Activated naive CD4-positive, alpha-beta T cell treated with anti-CD3 and anti-CD28 coated beads, Interleukin-2, amount 10 ng/mL, durations not matched to agents 7 days and 5 days (primary cell): Measurements from ENCODE around the gene JRKL.
"Not testable (repeated sequence)": the region's sequence is repeated elsewhere in the genome, so short reads cannot be mapped to it uniquely, and the experiment has no call there.

Experiments
- CTCF ChIA-PET: fragments of 350-600 bp; sonication (Branson Sonifier 250); formaldehyde crosslinking; loops from one replicate; lab custom pipeline; 2021; ENCODE audit warnings: antibody characterized with exemption; lab: Charles Lee
- DNase-seq: peaks from one replicate; pipeline ENCODE4 v3.0.0-alpha.2; 2020
- H3K27ac Mint-ChIP-seq: one replicate; pipeline ENCODE4 v1.8.0; 2021; ENCODE audit warnings: mild to moderate bottlenecking, moderate library complexity, mixed read lengths
- H3K27me3 Mint-ChIP-seq: one replicate; pipeline ENCODE4 v1.8.0; 2021; ENCODE audit warnings: mild to moderate bottlenecking, mixed read lengths
- H3K36me3 Mint-ChIP-seq: one replicate; pipeline ENCODE4 v1.8.0; 2021; ENCODE audit warnings: mixed read lengths
- H3K4me1 Mint-ChIP-seq: one replicate; pipeline ENCODE4 v1.8.0; 2021; ENCODE audit warnings: mixed read lengths
- H3K4me3 Mint-ChIP-seq: one replicate; pipeline ENCODE4 v1.8.0; 2021; ENCODE audit warnings: mild to moderate bottlenecking, moderate library complexity, mixed read lengths
- H3K9me3 Mint-ChIP-seq: one replicate; pipeline ENCODE4 v1.8.0; 2021; ENCODE audit warnings: mixed read lengths

The JRKL gene

DNA sequence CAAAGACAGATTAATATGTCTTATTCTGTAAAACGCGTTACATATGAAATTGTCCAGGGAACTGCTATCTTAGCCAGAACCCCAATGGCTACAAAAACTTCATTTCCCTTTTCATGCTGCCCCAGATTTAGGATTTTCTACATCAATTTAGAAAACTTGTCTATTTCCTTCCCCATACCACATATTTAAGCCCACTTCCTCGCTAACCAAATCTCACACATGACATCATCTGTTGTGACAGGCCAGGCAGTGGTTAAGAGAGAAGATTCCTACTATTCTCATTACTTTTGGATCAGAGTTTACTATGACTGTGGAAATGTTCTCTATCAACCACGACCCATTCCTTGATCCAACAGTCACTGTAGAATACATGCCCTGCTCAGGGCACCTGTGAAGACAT, 16.0 kb upstream of the JRKL start:
- H3K4me1 Mint-ChIP-seq = peaks cover 3% of the 10 kb centered on the region
- H3K36me3 Mint-ChIP-seq = peaks cover 40% of the 10 kb centered on the region
- no peaks in the 10 kb centered on the region for H3K27me3 Mint-ChIP-seq
- DNase-seq = no peak
- CTCF ChIA-PET = no interaction called here
- no peak overlapping the region for H3K27ac Mint-ChIP-seq
- H3K4me3 Mint-ChIP-seq = no peak overlapping the region
- H3K9me3 Mint-ChIP-seq = no peaks in the 10 kb centered on the region

DNA sequence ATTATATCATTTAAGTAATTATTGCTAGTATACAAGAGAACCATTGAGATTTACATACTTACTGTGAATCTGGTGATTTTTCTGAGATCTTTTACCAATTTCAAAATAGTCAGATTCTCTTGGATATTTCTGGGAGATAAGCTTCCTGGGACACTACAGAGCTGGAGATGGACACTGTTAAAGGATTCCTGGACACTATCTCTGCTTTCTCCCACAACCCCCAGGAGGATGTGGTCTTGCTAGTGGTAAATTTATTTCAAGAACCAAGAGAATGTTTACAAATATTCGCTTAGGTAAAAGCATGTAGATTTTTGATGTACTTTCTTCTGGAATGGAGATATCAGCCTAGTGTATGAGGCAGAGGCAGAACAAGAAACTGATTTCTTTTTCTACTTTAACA, 13.0 kb upstream of the JRKL start:
- Mint-ChIP-seq H3K9me3 (no peaks in the 10 kb centered on the region), H3K27me3 (no peaks in the 10 kb centered on the region), H3K4me3 (no peak overlapping the region), H3K36me3 (peaks cover 42% of the 10 kb centered on the region), H3K27ac (no peak overlapping the region), H3K4me1 (peaks cover 3% of the 10 kb centered on the region)
- DNase-seq = no peak
- CTCF ChIA-PET = no interaction called here

DNA sequence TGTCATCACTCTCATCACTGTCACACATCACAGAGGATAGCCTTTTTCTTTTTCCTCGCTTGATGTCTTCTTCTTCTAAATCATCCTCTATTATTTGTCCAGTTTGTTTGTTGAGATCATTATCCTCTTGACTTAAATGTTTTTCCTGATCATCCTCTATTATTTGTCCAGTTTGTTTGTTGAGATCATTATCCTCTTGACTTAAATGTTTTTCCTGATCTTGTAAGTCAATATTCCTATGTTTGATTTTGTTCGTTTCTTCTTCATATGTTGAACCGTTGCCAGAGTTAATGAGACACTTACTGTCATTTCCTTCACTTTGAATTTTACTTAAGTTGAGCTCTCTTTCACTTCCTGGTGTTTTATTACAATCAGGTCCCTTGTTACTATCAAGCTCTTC, 5.7 kb upstream of the JRKL start:
- peaks cover 43% of the 10 kb centered on the region for H3K4me1 Mint-ChIP-seq
- CTCF ChIA-PET = interaction anchor here (0.8 to 1.1 kb wide), 4 partner anchors 10 to 548 kb away, joined by 3 to 5 read pairs (median 4); no protein-coding TSS in a partner anchor
- no peak for DNase-seq
- H3K36me3 Mint-ChIP-seq = peaks cover 46% of the 10 kb centered on the region
- H3K9me3 Mint-ChIP-seq = no peaks in the 10 kb centered on the region
- H3K4me3 Mint-ChIP-seq = peak overlapping the region; percentile 3
- no peaks in the 10 kb centered on the region for H3K27me3 Mint-ChIP-seq
- H3K27ac Mint-ChIP-seq = peak overlapping the region; percentile 60

DNA sequence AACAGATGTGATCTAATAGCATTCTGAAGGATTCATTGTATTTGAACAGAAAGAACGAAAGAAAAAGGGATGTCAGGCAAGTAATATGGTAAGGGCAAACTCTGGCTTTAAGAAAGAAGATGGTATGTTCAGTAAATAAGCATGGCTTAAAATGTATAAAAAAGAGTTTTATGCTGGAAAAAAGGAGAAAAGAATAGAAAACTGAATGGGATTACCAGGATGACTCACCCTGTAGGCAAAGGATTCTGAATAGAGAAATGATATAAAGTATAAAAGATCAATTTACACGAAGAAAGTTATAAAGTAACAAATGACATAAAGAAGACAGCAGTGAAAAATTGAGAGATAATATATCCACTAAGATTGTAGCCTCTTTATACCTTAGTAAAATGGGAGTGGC, 4.6 kb upstream of the JRKL start:
- Mint-ChIP-seq H3K36me3 (peaks cover 41% of the 10 kb centered on the region), H3K27me3 (no peaks in the 10 kb centered on the region), H3K4me1 (peaks cover 45% of the 10 kb centered on the region), H3K9me3 (no peaks in the 10 kb centered on the region), H3K4me3 (no peak overlapping the region), H3K27ac (no peak overlapping the region)
- DNase-seq = no peak
- CTCF ChIA-PET = interaction anchor here (1.4 kb wide), 1 partner anchor 42 kb away, joined by 6 read pairs; no protein-coding TSS in a partner anchor

DNA sequence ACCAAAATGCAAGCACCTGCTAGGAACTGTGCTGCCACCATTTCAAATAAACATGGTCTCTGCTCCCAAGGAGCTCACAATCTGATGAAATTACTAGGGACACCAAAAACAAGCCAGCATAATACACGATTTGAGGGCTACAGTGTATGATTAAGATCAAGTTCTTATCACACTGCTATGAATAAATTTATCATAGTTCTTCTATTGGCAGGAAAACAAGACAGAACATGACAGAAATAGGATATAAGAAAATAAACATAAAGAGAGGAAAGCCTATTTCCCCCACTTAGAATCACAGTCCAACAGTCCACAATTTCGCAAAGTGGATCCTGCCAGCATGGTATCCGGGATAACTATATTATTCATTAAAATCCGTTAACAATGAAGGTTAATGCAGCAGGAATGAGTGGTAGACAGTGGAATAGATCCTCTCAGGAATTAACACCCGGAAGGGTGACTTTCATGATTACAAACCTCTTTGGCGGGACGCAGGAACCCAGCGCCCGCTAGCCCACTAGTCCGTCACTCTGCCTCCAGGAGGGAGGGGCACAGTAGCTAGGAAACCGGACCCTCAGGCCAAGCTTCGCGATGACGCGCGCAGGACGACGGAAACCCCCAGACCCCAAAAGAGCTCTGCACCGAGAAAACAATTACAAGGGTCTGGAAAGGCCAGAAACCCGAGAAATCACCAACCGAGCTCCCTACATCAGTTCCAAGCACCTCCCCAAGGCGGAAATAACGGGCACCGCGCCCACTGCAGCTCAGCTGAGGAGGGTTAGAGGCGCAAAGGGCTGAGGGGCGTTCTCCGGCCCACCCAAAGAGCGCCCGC, 708 bp upstream of the JRKL start:
- Mint-ChIP-seq H3K4me1 (peaks cover 64% of the 10 kb centered on the region), H3K36me3 (peaks cover 45% of the 10 kb centered on the region), H3K9me3 (peaks cover 4% of the 10 kb centered on the region), H3K27me3 (no peaks in the 10 kb centered on the region), H3K27ac (peak overlapping the region; percentile 93), H3K4me3 (peak overlapping the region; percentile 86)
- no peak for DNase-seq
- CTCF ChIA-PET = interaction anchor here (0.6 to 4.1 kb wide), 9 partner anchors 46 to 1354 kb away, joined by 3 to 15 read pairs (median 5); partner anchors contain the start of gene MAML2

DNA sequence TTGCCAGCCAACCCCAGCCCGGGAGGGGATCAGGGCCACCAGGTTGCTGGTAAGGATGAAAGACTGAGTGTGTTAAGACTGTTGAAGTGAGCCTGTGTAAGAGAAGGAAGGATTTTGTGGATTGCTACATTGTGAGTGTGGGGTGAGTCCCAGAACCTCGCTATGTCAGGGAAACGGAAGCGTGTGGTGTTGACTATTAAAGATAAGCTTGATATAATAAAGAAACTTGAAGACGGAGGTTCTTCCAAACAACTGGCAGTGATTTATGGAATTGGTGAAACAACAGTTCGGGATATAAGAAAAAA, 627 bp downstream of the JRKL start:
- H3K4me1 Mint-ChIP-seq = peaks cover 55% of the 10 kb centered on the region
- no peak for DNase-seq

DNA sequence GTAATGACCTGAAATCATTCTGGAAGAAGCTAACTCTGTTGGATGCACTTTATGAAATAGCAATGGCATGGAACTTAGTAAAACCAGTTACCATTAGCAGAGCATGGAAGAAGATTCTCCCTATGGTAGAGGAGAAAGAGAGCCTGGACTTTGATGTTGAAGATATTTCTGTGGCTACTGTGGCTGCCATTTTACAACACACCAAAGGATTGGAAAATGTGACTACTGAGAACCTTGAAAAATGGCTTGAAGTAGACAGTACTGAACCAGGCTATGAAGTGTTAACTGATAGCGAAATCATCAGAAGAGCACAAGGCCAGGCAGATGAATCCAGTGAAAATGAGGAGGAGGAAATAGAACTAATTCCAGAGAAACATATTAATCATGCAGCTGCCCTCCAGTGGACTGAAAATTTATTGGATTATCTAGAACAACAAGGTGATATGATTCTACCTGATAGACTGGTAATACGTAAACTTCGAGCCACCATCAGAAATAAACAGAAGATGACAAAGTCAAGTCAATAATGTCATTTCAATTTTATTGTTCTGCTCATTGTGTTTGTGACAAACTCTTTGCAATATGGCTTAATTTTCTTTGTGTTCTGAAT, 2.0 kb downstream of the JRKL start:
- DNase-seq = no peak
- Mint-ChIP-seq H3K27ac (peak overlapping the region; percentile 9), H3K4me3 (peak overlapping the region; percentile 86), H3K4me1 (peaks cover 49% of the 10 kb centered on the region), H3K27me3 (no peaks in the 10 kb centered on the region), H3K36me3 (peaks cover 32% of the 10 kb centered on the region), H3K9me3 (peaks cover 4% of the 10 kb centered on the region)
- CTCF ChIA-PET = interaction anchor here (1.0 to 3.8 kb wide), 4 partner anchors 302 to 556 kb away, joined by 3 to 31 read pairs (median 4); no protein-coding TSS in a partner anchor

More for the DNA sequence above, 627 bp downstream of the JRKL start:
- CTCF ChIA-PET = interaction anchor here (1.1 to 4.1 kb wide), 4 partner anchors 47 to 555 kb away, joined by 3 to 15 read pairs (median 7); partner anchors contain the start of gene MAML2
- Mint-ChIP-seq H3K36me3 (peaks cover 37% of the 10 kb centered on the region), H3K27ac (peak overlapping the region; percentile 93), H3K9me3 (peaks cover 4% of the 10 kb centered on the region), H3K27me3 (no peaks in the 10 kb centered on the region), H3K4me3 (peak overlapping the region; percentile 86)

DNA sequence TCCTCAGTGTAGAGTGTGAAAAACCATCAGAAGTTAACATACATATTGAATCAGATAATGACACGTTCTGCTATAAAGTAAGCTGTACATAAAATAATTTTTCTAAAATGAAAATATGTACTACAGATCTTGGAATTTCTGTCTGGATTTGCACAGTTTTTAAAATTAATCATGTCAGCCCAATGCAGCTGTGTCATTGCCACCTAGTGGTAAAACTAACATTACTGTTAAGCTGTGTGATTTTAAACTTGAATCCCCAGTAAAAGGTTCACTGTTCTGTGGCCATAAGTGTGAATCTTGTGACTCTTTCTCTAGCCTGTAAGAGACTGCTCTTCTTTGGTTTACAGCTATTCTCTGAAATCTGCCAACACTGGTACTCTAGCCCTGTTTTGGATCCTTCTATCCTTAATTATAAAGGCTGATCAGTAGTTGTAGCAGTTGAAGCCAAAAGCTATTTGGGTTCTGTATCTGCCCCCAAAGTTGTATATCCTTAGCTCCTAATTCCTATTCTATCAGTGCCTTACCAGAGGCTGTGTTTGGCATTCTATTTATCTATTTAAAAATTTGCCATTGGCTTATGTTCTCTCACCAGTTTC, 4.0 kb downstream of the JRKL start:
- DNase-seq = no peak
- Mint-ChIP-seq H3K4me1 (peaks cover 29% of the 10 kb centered on the region), H3K4me3 (no peak overlapping the region), H3K27ac (no peak overlapping the region), H3K27me3 (no peaks in the 10 kb centered on the region), H3K36me3 (peaks cover 21% of the 10 kb centered on the region), H3K9me3 (peaks cover 4% of the 10 kb centered on the region)
- CTCF ChIA-PET = interaction anchor here (0.5 to 3.8 kb wide), 29 partner anchors 9 to 1242 kb away, joined by 3 to 31 read pairs (median 3); partner anchors contain the start of genes FAM76B and MAML2

DNA sequence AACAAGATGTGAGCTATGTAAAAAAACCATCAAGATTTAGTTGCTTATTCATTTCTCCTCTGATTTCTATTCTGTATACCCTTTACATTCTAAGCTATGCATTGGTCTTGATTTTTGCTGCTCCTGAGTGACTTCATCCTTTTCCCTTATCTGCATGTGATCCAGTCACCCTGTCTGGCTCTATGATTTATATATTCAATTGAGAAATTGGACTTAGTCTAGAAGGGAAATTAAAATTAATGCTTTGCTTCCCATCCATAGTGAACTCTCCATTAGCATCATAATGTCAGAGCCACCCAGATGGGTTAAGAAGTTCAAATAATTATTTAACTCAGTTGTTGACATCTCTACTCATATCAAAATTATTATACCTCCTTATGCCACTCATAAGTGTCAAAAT, 5.0 kb downstream of the JRKL start:
- no peak overlapping the region for H3K27ac Mint-ChIP-seq
- peaks cover 27% of the 10 kb centered on the region for H3K4me1 Mint-ChIP-seq
- DNase-seq = no peak
- CTCF ChIA-PET = interaction anchor here (0.8 to 3.8 kb wide), 9 partner anchors 10 to 1243 kb away, joined by 3 to 31 read pairs (median 5); no protein-coding TSS in a partner anchor
- peaks cover 4% of the 10 kb centered on the region for H3K9me3 Mint-ChIP-seq
- H3K4me3 Mint-ChIP-seq = no peak overlapping the region
- H3K27me3 Mint-ChIP-seq = peaks cover 3% of the 10 kb centered on the region
- peaks cover 21% of the 10 kb centered on the region for H3K36me3 Mint-ChIP-seq

DNA sequence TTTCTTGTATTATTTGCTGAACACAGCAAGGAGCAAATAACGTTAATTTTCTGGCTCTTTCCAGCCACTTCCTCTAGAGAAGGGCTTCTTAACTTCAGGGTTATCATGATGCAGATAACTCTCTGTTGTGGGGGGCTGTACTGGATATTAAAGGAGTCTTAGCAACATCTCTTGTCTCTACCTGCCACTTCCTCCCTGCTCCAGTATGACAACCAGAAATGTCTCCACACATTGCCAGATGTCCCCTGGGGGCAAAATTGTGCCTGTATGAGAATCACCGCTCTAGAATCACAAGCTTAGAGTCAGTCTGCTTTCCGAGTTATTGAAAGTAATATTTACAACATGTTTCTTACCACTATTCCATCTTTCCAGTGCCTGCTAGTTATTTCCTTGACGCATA, 6.8 kb downstream of the JRKL start:
- DNase-seq = no peak
- H3K4me3 Mint-ChIP-seq = no peak overlapping the region
- peaks cover 5% of the 10 kb centered on the region for H3K36me3 Mint-ChIP-seq
- H3K27me3 Mint-ChIP-seq = peaks cover 4% of the 10 kb centered on the region
- peaks cover 11% of the 10 kb centered on the region for H3K4me1 Mint-ChIP-seq
- CTCF ChIA-PET = interaction anchor here (1.4 kb wide), 1 partner anchor 548 kb away, joined by 5 read pairs; no protein-coding TSS in a partner anchor
- H3K9me3 Mint-ChIP-seq = peaks cover 2% of the 10 kb centered on the region
- H3K27ac Mint-ChIP-seq = no peak overlapping the region

DNA sequence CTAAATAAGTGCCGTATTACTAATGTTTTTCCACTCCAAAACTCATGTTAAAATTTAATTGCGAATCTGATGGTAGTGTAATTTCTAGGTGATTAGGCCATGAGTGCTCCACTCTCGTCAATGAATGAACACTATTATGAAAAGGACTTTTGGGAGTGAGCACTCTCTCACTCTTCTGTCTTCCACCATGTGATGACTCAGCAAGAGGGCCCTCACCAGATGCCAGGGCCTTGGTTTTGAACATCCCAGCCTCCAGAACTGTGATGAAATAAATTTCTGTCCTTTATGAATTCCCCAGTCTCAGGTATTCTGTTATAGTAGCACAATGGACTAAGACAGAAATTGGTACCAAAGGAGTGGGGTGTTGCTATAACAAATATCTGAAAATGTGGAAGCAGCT, 8.1 kb downstream of the JRKL start:
- H3K27ac Mint-ChIP-seq = no peak overlapping the region
- CTCF ChIA-PET = no interaction called here
- H3K4me1 Mint-ChIP-seq = peaks cover 3% of the 10 kb centered on the region
- no peaks in the 10 kb centered on the region for H3K36me3 Mint-ChIP-seq
- H3K9me3 Mint-ChIP-seq = no peaks in the 10 kb centered on the region
- no peak overlapping the region for H3K4me3 Mint-ChIP-seq
- peaks cover 4% of the 10 kb centered on the region for H3K27me3 Mint-ChIP-seq
- DNase-seq = no peak

DNA sequence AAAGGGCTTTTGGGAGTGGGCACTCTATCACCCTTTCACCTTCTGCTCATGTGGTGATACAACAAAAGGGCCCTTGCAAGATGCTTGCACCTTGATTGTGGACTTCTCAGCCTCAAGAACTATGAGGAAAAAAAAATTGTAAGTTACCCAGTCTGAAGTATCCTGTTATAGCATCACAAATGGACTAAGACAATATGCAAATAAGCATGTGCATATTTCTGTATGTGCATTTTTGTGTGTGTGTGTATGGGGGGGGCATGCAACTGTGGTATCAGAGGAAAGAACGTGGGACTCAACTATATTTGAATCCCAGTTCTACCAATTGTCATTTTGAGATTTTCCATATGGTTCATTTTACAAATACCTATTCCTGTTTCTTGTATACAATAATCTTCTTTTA, 10.9 kb downstream of the JRKL start:
- Mint-ChIP-seq H3K36me3 (no peaks in the 10 kb centered on the region), H3K4me1 (no peaks in the 10 kb centered on the region), H3K27ac (no peak overlapping the region), H3K27me3 (peaks cover 4% of the 10 kb centered on the region), H3K4me3 (no peak overlapping the region), H3K9me3 (no peaks in the 10 kb centered on the region)
- no peak for DNase-seq
- CTCF ChIA-PET = interaction anchor here (0.6 kb wide), 1 partner anchor 1820 kb away, joined by 3 read pairs; no protein-coding TSS in a partner anchor

DNA sequence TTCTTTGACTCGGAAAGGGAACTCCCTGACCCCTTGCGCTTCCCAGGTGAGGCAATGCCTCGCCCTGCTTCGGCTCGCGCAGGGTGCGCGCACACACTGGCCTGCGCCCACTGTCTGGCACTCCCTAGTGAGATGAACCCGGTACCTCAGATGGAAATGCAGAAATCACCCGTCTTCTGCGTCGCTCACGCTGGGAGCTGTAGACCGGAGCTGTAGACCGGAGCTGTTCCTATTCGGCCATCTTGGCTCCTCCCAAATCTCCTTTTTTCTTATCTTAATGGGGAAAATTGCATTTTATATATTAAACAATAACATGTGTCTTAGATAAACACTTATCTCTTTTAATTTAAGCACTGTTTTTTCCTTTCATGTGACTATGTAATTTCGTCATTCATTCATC, 21.6 kb downstream of the JRKL start:
- H3K4me1 Mint-ChIP-seq, CTCF ChIA-PET, H3K27me3 Mint-ChIP-seq, H3K27ac Mint-ChIP-seq, H3K36me3 Mint-ChIP-seq, DNase-seq, H3K4me3 Mint-ChIP-seq, H3K9me3 Mint-ChIP-seq: not testable (repeated sequence)

DNA sequence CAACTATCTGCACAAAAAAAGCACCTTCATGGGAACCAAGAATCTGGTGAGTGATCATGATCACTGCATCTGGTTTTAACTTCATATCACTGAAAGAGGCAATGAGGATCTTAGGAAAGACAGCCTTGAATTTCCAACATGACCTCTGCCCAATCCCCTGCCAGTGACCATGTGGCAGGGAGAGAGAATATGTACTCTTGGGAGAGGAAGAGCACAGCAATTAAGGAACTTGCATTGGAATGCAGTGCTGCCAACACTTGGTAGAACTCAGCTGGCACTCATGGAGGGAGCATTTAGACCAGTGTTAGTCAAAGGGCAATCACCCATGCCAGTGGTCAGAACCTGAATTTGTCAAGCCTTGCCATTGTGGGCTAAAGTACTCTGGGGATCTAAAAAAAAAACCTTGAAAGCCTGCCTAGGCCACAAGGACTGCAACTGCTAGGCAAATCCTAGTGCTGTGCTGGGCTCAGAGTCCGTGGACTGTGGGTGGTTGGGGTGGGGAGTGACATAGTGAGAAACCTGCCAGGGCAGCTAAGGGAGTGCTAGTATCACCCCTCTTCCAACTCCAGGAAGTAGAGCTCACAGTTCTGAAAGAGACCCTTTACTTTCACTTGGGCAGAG, 23.1 kb downstream of the JRKL start:
- no peak for DNase-seq
- CTCF ChIA-PET = interaction anchor here (1.0 to 3.0 kb wide), 3 partner anchors 13 to 1266 kb away, joined by 3 to 9 read pairs (median 7); no protein-coding TSS in a partner anchor
- no peak overlapping the region for H3K4me3 Mint-ChIP-seq
- peaks cover 8% of the 10 kb centered on the region for H3K27me3 Mint-ChIP-seq
- H3K27ac Mint-ChIP-seq = no peak overlapping the region
- no peaks in the 10 kb centered on the region for H3K9me3 Mint-ChIP-seq
- H3K36me3 Mint-ChIP-seq = no peaks in the 10 kb centered on the region
- H3K4me1 Mint-ChIP-seq = no peaks in the 10 kb centered on the region
